AG09309 (cell line): Measurements from ENCODE around the gene LIN7C.
"Not testable (repeated sequence)": the region's sequence is repeated elsewhere in the genome, so short reads cannot be mapped to it uniquely, and the experiment has no call there.

Experiments used
- DNase-seq: peaks from one replicate; pipeline ENCODE4 v3.0.0-alpha.2; 2010; ENCODE audit warnings: low read depth
- H3K4me3 ChIP-seq: 2 replicates; pipeline ENCODE4 v1.5.1; 2011; ENCODE audit warnings: mild to moderate bottlenecking, low read depth, low read length, moderate library complexity; ENCODE audit not compliant: control insufficient read depth
- TF ChIP-seq, protein P1 (sequence below): IDR thresholded peaks from 2 replicates; pipeline ENCODE4 v1.5.1; 2011; ENCODE audit warnings: mild to moderate bottlenecking, low read depth, low read length, inconsistent platforms; ENCODE audit not compliant: insufficient read depth, control insufficient read depth; ENCODE audit errors: missing control alignments

The LIN7C gene

DNA sequence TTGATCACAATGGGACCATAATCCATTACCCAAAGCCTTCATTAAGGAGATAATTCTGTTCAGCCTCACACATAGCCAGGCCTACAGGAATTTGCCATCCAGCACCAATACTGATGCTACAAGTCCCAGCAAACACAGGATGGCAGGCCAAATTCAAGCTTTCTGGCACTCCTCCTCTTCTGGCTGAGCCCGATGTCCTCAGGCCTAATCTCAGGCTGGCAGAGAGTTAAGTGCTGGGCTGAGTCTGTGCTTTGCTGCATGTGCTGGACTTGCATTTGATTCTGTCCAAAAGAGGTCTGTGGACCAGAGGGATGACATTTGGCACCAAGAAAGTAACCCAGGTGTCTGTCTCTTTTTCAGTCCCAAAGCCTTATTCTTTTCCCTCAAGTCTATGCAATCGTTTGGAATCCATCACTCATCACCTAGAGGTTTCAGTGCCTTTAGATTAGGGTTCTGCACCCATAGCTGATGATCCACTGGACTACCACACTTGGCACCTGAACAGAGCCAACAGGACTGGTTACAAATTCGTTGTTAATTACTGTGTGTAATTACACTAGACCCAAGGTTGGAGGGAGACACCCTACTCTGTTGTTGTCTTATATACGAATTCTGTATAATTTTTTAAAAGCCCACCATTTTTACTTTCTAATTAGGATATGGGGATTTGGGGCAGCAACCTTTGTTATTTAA, 19.4 kb upstream of the LIN7C start:
- TF ChIP-seq, protein P1, sequence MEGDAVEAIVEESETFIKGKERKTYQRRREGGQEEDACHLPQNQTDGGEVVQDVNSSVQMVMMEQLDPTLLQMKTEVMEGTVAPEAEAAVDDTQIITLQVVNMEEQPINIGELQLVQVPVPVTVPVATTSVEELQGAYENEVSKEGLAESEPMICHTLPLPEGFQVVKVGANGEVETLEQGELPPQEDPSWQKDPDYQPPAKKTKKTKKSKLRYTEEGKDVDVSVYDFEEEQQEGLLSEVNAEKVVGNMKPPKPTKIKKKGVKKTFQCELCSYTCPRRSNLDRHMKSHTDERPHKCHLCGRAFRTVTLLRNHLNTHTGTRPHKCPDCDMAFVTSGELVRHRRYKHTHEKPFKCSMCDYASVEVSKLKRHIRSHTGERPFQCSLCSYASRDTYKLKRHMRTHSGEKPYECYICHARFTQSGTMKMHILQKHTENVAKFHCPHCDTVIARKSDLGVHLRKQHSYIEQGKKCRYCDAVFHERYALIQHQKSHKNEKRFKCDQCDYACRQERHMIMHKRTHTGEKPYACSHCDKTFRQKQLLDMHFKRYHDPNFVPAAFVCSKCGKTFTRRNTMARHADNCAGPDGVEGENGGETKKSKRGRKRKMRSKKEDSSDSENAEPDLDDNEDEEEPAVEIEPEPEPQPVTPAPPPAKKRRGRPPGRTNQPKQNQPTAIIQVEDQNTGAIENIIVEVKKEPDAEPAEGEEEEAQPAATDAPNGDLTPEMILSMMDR, result no peak
- H3K4me3 ChIP-seq, result no peak overlapping the region
- DNase-seq, result no peak

- H3K4me3 ChIP-seq, result no peak overlapping the region
- TF ChIP-seq, protein P1, result peak; percentile 37
- no peak for DNase-seq
Measured at GRCh38 chr11:27524155-27524554, 17.6 kb upstream of the LIN7C start.

- TF ChIP-seq, protein P1, result no peak
- no peak for DNase-seq
- no peak overlapping the region for H3K4me3 ChIP-seq
Measured at GRCh38 chr11:27520226-27520625, 13.7 kb upstream of the LIN7C start.

DNA sequence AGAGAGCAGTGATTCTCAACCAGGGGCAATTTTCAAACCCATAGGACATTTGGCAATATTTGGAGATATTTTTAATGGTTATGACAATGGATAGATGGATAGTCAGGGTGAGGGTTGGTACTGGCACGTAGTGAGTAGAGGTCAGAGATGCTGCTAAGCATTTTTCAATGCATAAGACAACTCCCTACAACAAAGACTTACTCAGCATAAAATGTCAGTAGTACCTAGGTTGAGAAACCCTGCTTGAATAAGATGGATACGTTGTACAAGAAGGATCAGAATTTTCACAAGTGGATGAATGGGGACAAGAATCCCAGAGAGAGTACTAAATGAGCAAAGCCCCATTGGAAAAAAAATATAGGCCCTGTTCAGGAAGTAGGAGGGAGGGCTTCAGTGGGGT, 11.9 kb upstream of the LIN7C start:
- TF ChIP-seq, protein P1, result no peak
- H3K4me3 ChIP-seq, result no peak overlapping the region
- DNase-seq, result no peak

- H3K4me3 ChIP-seq, DNase-seq: not testable (repeated sequence)
Measured at GRCh38 chr11:27517490-27517889, 10.9 kb upstream of the LIN7C start.

DNA sequence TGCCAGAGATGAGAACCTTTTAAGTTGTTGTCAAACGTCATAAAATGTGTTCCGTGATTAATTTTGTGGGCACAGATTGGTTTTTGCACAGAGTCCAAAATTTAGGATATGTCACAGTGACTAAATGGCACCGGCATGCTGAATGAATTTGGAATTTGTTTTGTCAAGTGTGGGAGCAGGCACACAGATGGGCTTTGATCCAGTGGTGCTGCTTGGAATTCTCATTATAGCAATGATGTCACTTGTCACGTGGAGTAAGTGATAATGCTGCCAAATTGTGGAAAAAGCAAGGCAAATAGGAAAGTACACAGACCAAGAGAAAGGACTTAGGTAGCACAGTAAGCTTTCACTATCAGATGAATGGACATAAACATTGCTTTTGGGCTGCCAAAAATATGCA, 8.0 kb upstream of the LIN7C start:
- no peak overlapping the region for H3K4me3 ChIP-seq
- DNase-seq, result no peak
- TF ChIP-seq, protein P1, result no peak

DNA sequence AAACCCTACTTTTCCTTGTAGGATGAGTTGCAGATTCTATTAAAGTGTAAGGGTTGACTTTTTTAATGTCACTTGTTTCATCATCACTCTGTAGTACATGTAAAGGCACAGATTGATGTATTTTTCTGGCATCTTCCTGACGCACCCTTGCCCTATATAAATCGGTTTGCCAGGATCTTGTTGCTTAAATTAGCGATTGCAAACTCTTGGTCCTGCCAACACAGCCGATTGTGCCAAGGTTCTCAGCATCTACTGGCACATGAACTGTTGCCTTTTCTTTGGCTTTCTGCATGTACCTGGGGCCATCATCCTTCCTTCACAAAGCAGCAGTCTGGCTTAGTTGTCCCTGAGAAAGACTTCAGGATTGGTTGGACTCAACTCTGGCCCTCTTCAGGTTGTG, 7.5 kb upstream of the LIN7C start:
- TF ChIP-seq, protein P1, result no peak
- no peak for DNase-seq
- H3K4me3 ChIP-seq, result no peak overlapping the region
